ENCODE measurements around the gene ZNF611. TPM values are rescaled to one million over a fixed set of nuclear protein-coding genes. Genes with fewer than 3 reads are reported as not detected.
"Not testable (repeated sequence)": the region's sequence is repeated elsewhere in the genome, so short reads cannot be mapped to it uniquely, and the experiment has no call there.

Gene ZNF611
- total RNA-seq: 16.3 to 24.5 TPM (median 18.4 TPM) in 3 replicates
- long read RNA-seq, partial matches to known transcripts: 0 of 1 reads
- long read RNA-seq, other reads (novel, unspliced or antisense): 1 of 1 reads

DNA sequence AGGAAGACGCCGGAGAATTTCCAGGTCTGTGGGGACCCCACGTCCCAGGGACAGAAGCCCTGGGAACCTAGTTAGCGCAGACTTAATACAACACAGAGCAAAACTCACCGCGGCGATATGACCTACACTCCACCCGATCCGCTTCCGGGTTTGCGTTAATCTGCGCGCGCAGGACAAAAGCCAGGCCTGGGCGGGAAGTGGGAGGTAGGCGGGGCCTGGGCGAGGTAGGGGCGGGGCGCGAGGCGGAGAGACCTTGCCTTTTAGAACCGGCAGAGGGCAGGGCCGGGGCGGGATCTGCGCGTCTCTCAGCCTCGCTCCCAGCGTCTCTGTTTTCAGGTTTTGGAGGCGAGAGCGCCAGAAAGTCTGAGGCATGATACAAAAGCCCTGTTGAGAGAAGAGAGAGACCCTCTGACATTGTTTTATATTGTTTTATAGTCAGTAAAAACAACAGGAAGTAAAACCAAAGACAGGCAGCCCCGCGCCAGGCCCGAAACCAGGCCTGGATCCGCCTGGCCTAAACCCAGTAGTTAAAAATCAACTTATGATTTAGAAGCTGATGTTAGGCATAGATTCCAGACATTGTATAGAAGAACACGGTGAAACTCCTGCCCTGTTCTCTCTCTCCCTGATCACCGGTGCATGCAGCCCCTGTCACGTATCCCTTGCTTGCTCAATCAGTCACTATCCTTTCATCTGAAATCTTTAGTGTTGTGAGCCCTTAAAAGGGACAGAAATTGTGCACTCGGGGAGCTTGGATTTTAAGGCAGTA lies at the start of gene ZNF611:
TSS of gene ZNF611 (minus strand) at position 152 of the 769 bp plus-strand sequence. CDS start 19,150 bp downstream, outside the sequence.
- H3K27me3 Mint-ChIP-seq (ENCODE audit: low read depth): no peaks in the 10 kb centered on the region
- DNase-seq (ENCODE audit: low spot score): peak; percentile 98
- H3K36me3 Mint-ChIP-seq (ENCODE audit: low read depth): no peaks in the 10 kb centered on the region
- H3K9me3 Mint-ChIP-seq (ENCODE audit: low read depth): peaks cover 3% of the 10 kb centered on the region
- H3K4me1 Mint-ChIP-seq (ENCODE audit: low read depth): peaks cover 24% of the 10 kb centered on the region
- TF ChIP-seq, protein P1, sequence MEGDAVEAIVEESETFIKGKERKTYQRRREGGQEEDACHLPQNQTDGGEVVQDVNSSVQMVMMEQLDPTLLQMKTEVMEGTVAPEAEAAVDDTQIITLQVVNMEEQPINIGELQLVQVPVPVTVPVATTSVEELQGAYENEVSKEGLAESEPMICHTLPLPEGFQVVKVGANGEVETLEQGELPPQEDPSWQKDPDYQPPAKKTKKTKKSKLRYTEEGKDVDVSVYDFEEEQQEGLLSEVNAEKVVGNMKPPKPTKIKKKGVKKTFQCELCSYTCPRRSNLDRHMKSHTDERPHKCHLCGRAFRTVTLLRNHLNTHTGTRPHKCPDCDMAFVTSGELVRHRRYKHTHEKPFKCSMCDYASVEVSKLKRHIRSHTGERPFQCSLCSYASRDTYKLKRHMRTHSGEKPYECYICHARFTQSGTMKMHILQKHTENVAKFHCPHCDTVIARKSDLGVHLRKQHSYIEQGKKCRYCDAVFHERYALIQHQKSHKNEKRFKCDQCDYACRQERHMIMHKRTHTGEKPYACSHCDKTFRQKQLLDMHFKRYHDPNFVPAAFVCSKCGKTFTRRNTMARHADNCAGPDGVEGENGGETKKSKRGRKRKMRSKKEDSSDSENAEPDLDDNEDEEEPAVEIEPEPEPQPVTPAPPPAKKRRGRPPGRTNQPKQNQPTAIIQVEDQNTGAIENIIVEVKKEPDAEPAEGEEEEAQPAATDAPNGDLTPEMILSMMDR (IDR thresholded peaks at IDR 0.05): peak; percentile 83
- peak within 1 kb of the TSS; percentile 96 for H3K27ac Mint-ChIP-seq (ENCODE audit: unreplicated experiment)
- H3K4me3 Mint-ChIP-seq (ENCODE audit: unreplicated experiment): peak within 1 kb of the TSS; percentile 88

DNA sequence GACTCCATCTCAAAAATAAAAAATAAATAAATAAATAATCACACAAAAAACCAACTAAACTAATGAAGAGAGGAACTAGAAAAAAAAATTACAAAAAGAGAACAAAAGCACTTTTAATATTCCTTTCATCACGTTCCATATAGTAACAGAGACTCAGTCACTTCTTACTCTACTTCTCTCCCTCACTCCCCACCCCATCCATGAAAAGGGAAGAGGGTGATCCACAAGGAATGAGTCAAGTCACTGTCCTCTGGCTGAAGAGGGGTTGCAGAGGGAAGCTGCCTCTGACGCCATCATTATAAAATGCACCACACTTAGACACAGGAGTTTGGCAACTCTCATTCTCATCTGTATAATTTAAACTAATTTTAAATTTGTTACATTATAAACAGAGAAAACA lies 48.0 kb upstream of the ZNF611 start:
- not testable (repeated sequence) for H3K9me3 Mint-ChIP-seq (ENCODE audit: low read depth); H3K4me3 Mint-ChIP-seq (ENCODE audit: unreplicated experiment)

DNA sequence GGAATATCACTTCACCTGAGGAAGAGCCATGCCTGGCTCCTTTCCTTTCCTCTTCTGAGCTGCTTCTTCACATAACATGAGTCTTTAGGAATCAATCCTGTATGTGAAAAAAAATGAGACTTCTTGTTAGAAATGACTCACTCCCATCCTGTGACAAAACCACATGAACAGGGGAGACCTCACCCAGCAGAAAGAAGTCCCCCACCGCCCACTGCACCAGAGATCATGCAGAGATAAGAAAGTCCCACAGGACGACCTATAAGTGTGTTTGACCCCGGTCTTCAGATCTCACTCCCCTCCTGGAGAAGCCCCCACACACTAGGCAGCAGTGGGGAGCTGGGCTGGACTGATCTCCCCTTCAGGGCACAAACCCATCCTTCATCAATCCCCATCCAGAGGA lies 44.0 kb upstream of the ZNF611 start:
- Mint-ChIP-seq H3K4me3 (ENCODE audit: unreplicated experiment) (no peak overlapping the region), H3K27me3 (ENCODE audit: low read depth) (no peaks in the 10 kb centered on the region), H3K36me3 (ENCODE audit: low read depth) (peaks cover 38% of the 10 kb centered on the region), H3K4me1 (ENCODE audit: low read depth) (no peaks in the 10 kb centered on the region), H3K9me3 (ENCODE audit: low read depth) (peaks cover 4% of the 10 kb centered on the region), H3K27ac (ENCODE audit: unreplicated experiment) (peak overlapping the region; percentile 36)
- TF ChIP-seq, protein P1 (IDR thresholded peaks at IDR 0.05): no peak
- DNase-seq (ENCODE audit: low spot score): no peak

More for the DNA sequence above, 48.0 kb upstream of the ZNF611 start:
- not testable (repeated sequence) for DNase-seq (ENCODE audit: low spot score); H3K27me3 Mint-ChIP-seq (ENCODE audit: low read depth); H3K27ac Mint-ChIP-seq (ENCODE audit: unreplicated experiment)
- Mint-ChIP-seq H3K4me1 (ENCODE audit: low read depth) (peaks cover 16% of the 10 kb centered on the region), H3K36me3 (ENCODE audit: low read depth) (peaks cover 18% of the 10 kb centered on the region)

DNA sequence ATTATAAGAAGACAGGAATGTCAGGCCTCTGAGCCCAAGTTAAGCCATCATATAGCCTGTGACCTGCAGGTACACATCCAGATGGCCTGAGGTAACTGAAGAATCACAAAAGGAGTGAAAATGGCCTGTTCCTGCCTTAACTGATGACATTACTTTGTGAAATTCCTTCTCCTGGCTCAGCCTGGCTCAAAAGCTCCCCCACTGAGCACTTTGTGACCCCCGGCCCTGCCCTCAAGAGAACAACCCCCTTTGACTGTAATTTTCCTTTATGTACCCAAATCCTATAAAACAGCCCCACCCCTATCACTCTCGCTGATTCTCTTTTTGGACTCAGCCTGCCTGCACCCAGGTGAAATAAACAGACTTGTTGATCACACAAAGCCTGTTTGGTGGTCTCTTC lies 21.6 kb upstream of the ZNF611 start:
- DNase-seq (ENCODE audit: low spot score); H3K27ac Mint-ChIP-seq (ENCODE audit: unreplicated experiment); H3K27me3 Mint-ChIP-seq (ENCODE audit: low read depth): not testable (repeated sequence)

DNA sequence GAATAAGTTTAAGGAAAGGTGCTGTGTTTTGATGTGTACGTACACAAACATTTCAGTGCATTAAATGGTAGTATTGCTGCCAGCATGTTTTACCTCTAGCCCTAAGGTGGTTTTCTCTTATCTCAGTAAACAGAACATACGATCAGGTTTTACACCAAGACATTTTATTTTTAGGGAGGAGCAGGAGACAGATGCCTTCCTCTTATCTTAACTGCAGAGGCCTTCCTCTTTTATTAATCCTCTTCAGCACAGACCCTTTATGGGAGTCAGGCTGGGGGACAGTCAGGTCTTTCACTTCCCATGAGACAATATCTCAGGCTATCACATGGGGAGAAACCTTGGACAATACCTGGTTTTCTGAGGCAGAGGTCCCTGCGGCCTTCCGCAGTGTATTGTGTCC lies 14.9 kb upstream of the ZNF611 start:
- Mint-ChIP-seq H3K27ac (ENCODE audit: unreplicated experiment) (no peak overlapping the region), H3K9me3 (ENCODE audit: low read depth) (peaks cover 2% of the 10 kb centered on the region), H3K4me1 (ENCODE audit: low read depth) (no peaks in the 10 kb centered on the region), H3K4me3 (ENCODE audit: unreplicated experiment) (no peak overlapping the region), H3K27me3 (ENCODE audit: low read depth) (no peaks in the 10 kb centered on the region), H3K36me3 (ENCODE audit: low read depth) (no peaks in the 10 kb centered on the region)
- TF ChIP-seq, protein P1 (IDR thresholded peaks at IDR 0.05): no peak
- no peak for DNase-seq (ENCODE audit: low spot score)

More for the DNA sequence above, 21.6 kb upstream of the ZNF611 start:
- H3K4me3 Mint-ChIP-seq (ENCODE audit: unreplicated experiment); H3K36me3 Mint-ChIP-seq (ENCODE audit: low read depth); H3K4me1 Mint-ChIP-seq (ENCODE audit: low read depth): not testable (repeated sequence)
- H3K9me3 Mint-ChIP-seq (ENCODE audit: low read depth): peaks cover 23% of the 10 kb centered on the region

DNA sequence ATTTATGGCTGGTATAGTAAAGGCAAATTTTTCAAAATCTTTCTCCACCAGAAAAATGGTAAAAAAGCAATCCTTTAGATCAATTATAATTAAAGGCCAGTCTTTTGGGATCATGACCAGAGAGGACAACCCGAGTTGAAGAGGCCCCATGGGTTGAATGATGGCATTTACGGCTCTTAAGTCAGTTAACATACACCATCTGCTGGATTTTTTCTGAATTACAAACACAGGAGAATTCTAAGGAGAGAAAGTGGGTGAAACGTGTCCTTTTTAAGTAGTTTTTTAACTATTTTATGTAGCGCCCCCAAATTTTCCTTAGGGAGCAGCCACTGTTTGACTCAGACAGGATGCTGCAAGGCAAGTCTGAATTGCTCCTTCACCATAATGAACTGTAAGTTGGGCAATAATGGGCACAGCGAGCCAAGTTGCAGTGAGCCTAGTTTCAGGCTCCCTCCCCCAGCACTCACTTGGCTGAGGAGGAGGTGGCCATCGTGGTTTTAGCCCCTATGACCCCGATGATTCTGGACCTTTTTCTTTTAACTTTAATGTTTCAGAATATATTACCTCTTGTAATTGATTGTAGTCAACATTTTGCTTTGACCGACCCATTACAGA lies 13.6 kb upstream of the ZNF611 start:
- TF ChIP-seq, protein P1 (IDR thresholded peaks at IDR 0.05): peak; percentile 85
- no peaks in the 10 kb centered on the region for H3K36me3 Mint-ChIP-seq (ENCODE audit: low read depth)
- no peak for DNase-seq (ENCODE audit: low spot score)

DNA sequence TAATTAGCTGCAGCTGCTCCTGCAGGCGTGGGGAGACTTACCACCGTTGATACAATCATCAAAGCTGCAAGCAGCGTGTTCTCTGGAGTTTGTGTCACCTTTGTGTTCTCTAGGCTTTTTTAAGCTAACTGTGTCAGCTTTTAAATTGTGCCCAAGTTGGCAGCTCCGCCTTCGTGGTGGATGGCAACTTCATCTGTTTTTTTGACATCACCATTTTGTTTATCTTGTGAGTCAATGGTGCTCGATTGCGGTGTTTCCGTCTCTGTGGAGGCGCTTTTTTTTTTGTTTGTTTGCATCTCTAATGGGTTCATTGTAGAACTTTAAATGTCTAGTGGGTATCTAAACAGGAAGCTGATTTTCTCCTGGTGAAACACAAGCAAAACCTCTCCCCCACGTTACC lies 11.1 kb upstream of the ZNF611 start:
- not testable (repeated sequence) for H3K27me3 Mint-ChIP-seq (ENCODE audit: low read depth); H3K36me3 Mint-ChIP-seq (ENCODE audit: low read depth); H3K27ac Mint-ChIP-seq (ENCODE audit: unreplicated experiment); H3K4me3 Mint-ChIP-seq (ENCODE audit: unreplicated experiment); DNase-seq (ENCODE audit: low spot score); H3K4me1 Mint-ChIP-seq (ENCODE audit: low read depth); H3K9me3 Mint-ChIP-seq (ENCODE audit: low read depth)

More for the DNA sequence above, 13.6 kb upstream of the ZNF611 start:
- no peaks in the 10 kb centered on the region for H3K4me1 Mint-ChIP-seq (ENCODE audit: low read depth)
- H3K27me3 Mint-ChIP-seq (ENCODE audit: low read depth): no peaks in the 10 kb centered on the region
- no peak overlapping the region for H3K4me3 Mint-ChIP-seq (ENCODE audit: unreplicated experiment)
- no peaks in the 10 kb centered on the region for H3K9me3 Mint-ChIP-seq (ENCODE audit: low read depth)
- no peak overlapping the region for H3K27ac Mint-ChIP-seq (ENCODE audit: unreplicated experiment)
